Neural progenitor cell (in vitro differentiated cells): ENCODE measurements around the gene P2RY6. TPM values are rescaled to one million over a fixed set of nuclear protein-coding genes. Genes with fewer than 3 reads are reported as not detected.
A peak's percentile ranks its signal among the peaks of the same experiment; 100 is the strongest.

ENCODE experiments used
- DNase-seq: peaks from one replicate; pipeline ENCODE4 v3.0.0-alpha.2; 2016; ENCODE audit warnings: low spot score
- H2AFZ ChIP-seq: fragments of 200-600 bp; sonication (generic); replicated peaks from 2 replicates; pipeline ENCODE4 v1.6.1; 2016; ENCODE audit warnings: antibody characterized with exemption
- H3F3A ChIP-seq: fragments of 200-600 bp; sonication (generic); 2 replicates; pipeline ENCODE4 v1.6.1; 2016; ENCODE audit warnings: antibody characterized with exemption, low read depth
- H3K27ac ChIP-seq: fragments of 200-600 bp; sonication (generic); 2 replicates; pipeline ENCODE4 v1.5.1; 2016; ENCODE audit warnings: mild to moderate bottlenecking
- H3K27me3 ChIP-seq: fragments of 200-600 bp; sonication (generic); 2 replicates; pipeline ENCODE4 v1.6.1; 2016; ENCODE audit warnings: mild to moderate bottlenecking, moderate library complexity
- H3K36me3 ChIP-seq: fragments of 200-600 bp; sonication (generic); 2 replicates; pipeline ENCODE4 v1.5.1; 2016
- H3K4me1 ChIP-seq: fragments of 200-600 bp; sonication (generic); 2 replicates; pipeline ENCODE4 v1.6.1; 2016; ENCODE audit warnings: mixed run types
- H3K4me2 ChIP-seq: fragments of 200-600 bp; sonication (generic); 2 replicates; pipeline ENCODE4 v1.6.1; 2016
- H3K4me3 ChIP-seq: fragments of 200-600 bp; sonication (generic); 2 replicates; pipeline ENCODE4 v1.5.1; 2016
- H3K79me2 ChIP-seq: fragments of 200-600 bp; sonication (generic); 2 replicates; pipeline ENCODE4 v1.6.1; 2016; ENCODE audit warnings: low read depth
- H3K9ac ChIP-seq: fragments of 200-600 bp; sonication (generic); 2 replicates; pipeline ENCODE4 v1.6.1; 2016
- H3K9me3 ChIP-seq: fragments of 200-600 bp; sonication (generic); 2 replicates; pipeline ENCODE4 v1.5.1; 2016; ENCODE audit warnings: low read depth
- H4K20me1 ChIP-seq: fragments of 200-600 bp; sonication (generic); 2 replicates; pipeline ENCODE4 v1.6.1; 2016; ENCODE audit warnings: low read depth
- H3K27ac Mint-ChIP-seq: 3 replicates; pipeline ENCODE4 v1.8.0; 2021; ENCODE audit warnings: mixed read lengths
- H3K27me3 Mint-ChIP-seq: 2 replicates; pipeline ENCODE4 v1.8.0; 2022; ENCODE audit warnings: low read depth, mild to moderate bottlenecking, inconsistent platforms, moderate library complexity, mixed read lengths; ENCODE audit not compliant: insufficient read depth
- H3K36me3 Mint-ChIP-seq: 3 replicates; pipeline ENCODE4 v1.8.0; 2021; ENCODE audit warnings: mixed read lengths
- H3K4me1 Mint-ChIP-seq: 3 replicates; pipeline ENCODE4 v1.8.0; 2021; ENCODE audit warnings: mixed read lengths
- H3K4me3 Mint-ChIP-seq: 3 replicates; pipeline ENCODE4 v1.8.0; 2021; ENCODE audit warnings: mild to moderate bottlenecking, moderate library complexity, mixed read lengths
- H3K9me3 Mint-ChIP-seq: 3 replicates; pipeline ENCODE4 v1.8.0; 2020; ENCODE audit warnings: mixed read lengths
- EZH2 ChIP-seq: fragments of 200-600 bp; sonication (generic); IDR thresholded peaks from 2 replicates; pipeline ENCODE4 v1.6.1; 2017; ENCODE audit warnings: antibody characterized with exemption, mild to moderate bottlenecking, moderate library complexity
- EZH2phosphoT487 ChIP-seq: fragments of 200-600 bp; sonication (generic); IDR thresholded peaks from 2 replicates; pipeline ENCODE4 v1.6.1; 2017; ENCODE audit warnings: antibody characterized with exemption
- total RNA-seq: library from RNA; depleted of rRNA; stranded (reverse); fragments of >200 nt; gene quantifications from 2 replicates; pipeline ENCODE4 v1.2.3, GENCODE V29; 2015; ENCODE audit warnings: low replicate concordance
- TF ChIP-seq, protein P1 (sequence below): fragments of 200-600 bp; sonication (generic); IDR thresholded peaks from 2 replicates; pipeline ENCODE4 v1.5.1; 2017; ENCODE audit warnings: antibody characterized with exemption, mild to moderate bottlenecking

The P2RY6 gene
- total RNA-seq, 1 donor from 2014 or later = not detected

DNA sequence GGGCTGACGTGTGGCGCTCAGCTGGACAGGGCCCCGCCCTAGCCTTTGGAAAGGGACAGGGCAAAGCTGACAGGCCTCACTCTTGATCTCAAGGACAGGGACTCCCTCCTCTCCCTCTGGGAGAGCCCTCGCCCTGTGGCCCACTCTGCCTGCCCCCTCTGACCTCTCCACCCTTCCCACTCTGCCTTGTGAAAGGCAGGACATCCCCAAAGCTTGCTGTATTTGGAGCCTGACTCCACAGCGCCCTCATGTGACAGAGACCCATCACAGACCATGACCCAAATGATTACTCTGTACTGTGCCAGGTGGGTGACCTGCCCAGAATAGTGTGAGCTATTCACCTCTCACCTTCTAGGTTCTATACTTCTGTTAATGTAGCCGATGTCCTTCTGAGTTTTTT, 35.3 kb upstream of the P2RY6 start:
- Mint-ChIP-seq H3K9me3 (no peaks in the 10 kb centered on the region), H3K36me3 (no peaks in the 10 kb centered on the region), H3K27me3 (peaks cover 8% of the 10 kb centered on the region), H3K27ac (peak overlapping the region; percentile 74), H3K4me1 (peaks cover 7% of the 10 kb centered on the region), H3K4me3 (no peak overlapping the region)
- Histone ChIP-seq H3K4me3 (no peak overlapping the region), H3K4me1 (no peaks in the 10 kb centered on the region), H4K20me1 (no peaks in the 10 kb centered on the region), H3K27ac (no peak overlapping the region), H3K4me2 (no peak overlapping the region), H3K79me2 (no peaks in the 10 kb centered on the region), H3F3A (no peaks in the 10 kb centered on the region), H2AFZ (no peak overlapping the region), H3K27me3 (no peaks in the 10 kb centered on the region), H3K36me3 (no peaks in the 10 kb centered on the region), H3K9me3 (no peaks in the 10 kb centered on the region), H3K9ac (no peak overlapping the region)
- no peak for TF ChIP-seq EZH2phosphoT487
- TF ChIP-seq, protein P1, sequence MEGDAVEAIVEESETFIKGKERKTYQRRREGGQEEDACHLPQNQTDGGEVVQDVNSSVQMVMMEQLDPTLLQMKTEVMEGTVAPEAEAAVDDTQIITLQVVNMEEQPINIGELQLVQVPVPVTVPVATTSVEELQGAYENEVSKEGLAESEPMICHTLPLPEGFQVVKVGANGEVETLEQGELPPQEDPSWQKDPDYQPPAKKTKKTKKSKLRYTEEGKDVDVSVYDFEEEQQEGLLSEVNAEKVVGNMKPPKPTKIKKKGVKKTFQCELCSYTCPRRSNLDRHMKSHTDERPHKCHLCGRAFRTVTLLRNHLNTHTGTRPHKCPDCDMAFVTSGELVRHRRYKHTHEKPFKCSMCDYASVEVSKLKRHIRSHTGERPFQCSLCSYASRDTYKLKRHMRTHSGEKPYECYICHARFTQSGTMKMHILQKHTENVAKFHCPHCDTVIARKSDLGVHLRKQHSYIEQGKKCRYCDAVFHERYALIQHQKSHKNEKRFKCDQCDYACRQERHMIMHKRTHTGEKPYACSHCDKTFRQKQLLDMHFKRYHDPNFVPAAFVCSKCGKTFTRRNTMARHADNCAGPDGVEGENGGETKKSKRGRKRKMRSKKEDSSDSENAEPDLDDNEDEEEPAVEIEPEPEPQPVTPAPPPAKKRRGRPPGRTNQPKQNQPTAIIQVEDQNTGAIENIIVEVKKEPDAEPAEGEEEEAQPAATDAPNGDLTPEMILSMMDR = peak; percentile 82
- peak; percentile 70 for DNase-seq

DNA sequence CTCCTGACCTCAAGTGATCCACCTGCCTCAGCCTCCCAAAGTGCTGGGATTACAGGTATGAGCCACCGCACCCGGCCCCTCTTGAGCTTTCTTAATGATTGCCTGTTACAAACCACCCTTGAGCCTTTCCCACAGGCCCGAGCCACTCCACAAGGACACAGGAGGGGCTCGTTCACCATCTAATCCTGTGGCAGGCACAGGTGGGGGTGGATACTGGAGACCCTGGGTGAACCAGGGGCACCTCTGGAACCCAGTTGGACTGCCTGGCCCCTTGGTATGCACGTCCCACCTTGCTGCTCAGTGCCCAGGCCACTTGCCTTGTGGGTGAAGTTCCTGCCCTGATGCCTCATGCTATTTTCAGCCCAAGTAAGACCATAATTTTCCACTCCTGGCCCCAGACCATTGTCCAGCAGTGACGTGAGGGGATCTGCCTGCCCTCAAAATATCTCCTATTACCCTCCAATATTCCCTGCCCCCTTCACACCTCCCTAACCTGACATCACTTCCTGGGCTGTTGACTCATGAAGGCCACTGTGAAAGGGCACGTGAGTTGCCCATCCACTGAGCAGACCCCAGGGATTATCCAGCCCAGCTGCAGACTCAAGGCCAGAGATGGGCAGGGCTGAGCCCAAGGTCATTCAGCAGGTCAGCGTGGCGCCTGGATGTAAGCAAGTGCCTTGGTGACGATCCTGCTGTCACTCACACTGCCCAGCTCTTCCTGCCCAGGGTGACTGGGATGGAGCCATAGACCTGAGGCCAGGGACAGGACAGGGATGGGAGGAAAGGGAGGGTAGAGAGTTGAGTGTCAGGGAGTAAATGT, 34.5 kb upstream of the P2RY6 start:
- H3K4me1 Mint-ChIP-seq = peaks cover 12% of the 10 kb centered on the region
- Histone ChIP-seq H3K79me2 (no peaks in the 10 kb centered on the region), H3K4me3 (no peak overlapping the region), H3K9ac (no peak overlapping the region), H3K27me3 (no peaks in the 10 kb centered on the region), H3K4me1 (no peaks in the 10 kb centered on the region), H3K36me3 (no peaks in the 10 kb centered on the region), H4K20me1 (no peaks in the 10 kb centered on the region), H2AFZ (no peak overlapping the region), H3F3A (no peaks in the 10 kb centered on the region), H3K4me2 (no peak overlapping the region), H3K9me3 (no peaks in the 10 kb centered on the region), H3K27ac (no peak overlapping the region)
- H3K27ac Mint-ChIP-seq = no peak overlapping the region
- DNase-seq = no peak
- no peaks in the 10 kb centered on the region for H3K36me3 Mint-ChIP-seq
- H3K9me3 Mint-ChIP-seq = no peaks in the 10 kb centered on the region
- peaks cover 8% of the 10 kb centered on the region for H3K27me3 Mint-ChIP-seq
- TF ChIP-seq EZH2 (no peak), EZH2phosphoT487 (no peak)
- TF ChIP-seq, protein P1 = no peak
- no peak overlapping the region for H3K4me3 Mint-ChIP-seq

DNA sequence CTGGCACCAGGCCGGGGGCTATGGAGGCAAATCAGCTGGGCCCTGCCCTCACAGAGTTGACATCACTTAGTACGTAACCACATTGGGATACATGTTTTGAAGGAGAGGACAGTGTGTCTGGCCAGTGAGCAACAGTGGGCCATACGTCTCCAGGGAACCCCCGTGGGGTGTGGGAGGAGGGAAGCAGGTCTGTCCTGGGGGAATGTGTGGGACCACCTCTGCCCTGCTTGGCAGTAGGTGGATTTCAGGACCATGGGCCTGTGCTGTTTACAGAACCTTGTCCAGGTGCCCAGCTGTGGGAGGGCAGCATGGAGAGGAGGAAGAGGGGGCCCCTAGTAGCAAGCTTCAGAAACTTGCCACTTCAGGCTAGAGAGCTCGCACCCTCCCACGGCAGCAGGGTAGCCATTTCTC, 33.0 kb upstream of the P2RY6 start:
- H3K36me3 ChIP-seq = no peaks in the 10 kb centered on the region
- Mint-ChIP-seq H3K36me3 (no peaks in the 10 kb centered on the region), H3K27me3 (peaks cover 10% of the 10 kb centered on the region), H3K9me3 (no peaks in the 10 kb centered on the region), H3K27ac (peak overlapping the region; percentile 82), H3K4me1 (peaks cover 17% of the 10 kb centered on the region), H3K4me3 (no peak overlapping the region)
- H3F3A ChIP-seq = no peaks in the 10 kb centered on the region
- no peak for TF ChIP-seq EZH2phosphoT487
- no peak for TF ChIP-seq EZH2
- TF ChIP-seq, protein P1 = no peak
- no peaks in the 10 kb centered on the region for H3K79me2 ChIP-seq
- H3K4me2 ChIP-seq = no peak overlapping the region
- H3K4me1 ChIP-seq = no peaks in the 10 kb centered on the region
- H3K27ac ChIP-seq = no peak overlapping the region
- no peaks in the 10 kb centered on the region for H3K27me3 ChIP-seq
- no peak for DNase-seq
- no peaks in the 10 kb centered on the region for H4K20me1 ChIP-seq
- no peak overlapping the region for H2AFZ ChIP-seq
- no peak overlapping the region for H3K9ac ChIP-seq
- H3K9me3 ChIP-seq = no peaks in the 10 kb centered on the region
- no peak overlapping the region for H3K4me3 ChIP-seq
